HG02973 (cell line): ENCODE results near the gene OR2V1.

Experiments
- ATAC-seq: cut with Tn5 transposase; IDR thresholded peaks from one replicate; pipeline ENCODE4 v1.9.1; 2021; ENCODE audit warnings: moderate library complexity; ENCODE audit not compliant: unreplicated experiment

Gene OR2V1

GRCh38 chr5:181076920-181077319, 54.0 kb downstream of the OR2V1 start:
- no peak for ATAC-seq
